ENCODE measurements around the gene RIN3.

GRCh38 chr14:92615451-92615850, 101.9 kb downstream of the RIN3 start:
- TF ChIP-seq CTCF (IDR thresholded peaks at IDR 0.05) (no peak), POLR2A (IDR thresholded peaks at IDR 0.05) (no peak)

Measured in adrenal gland (tissue), 5 donors.